Activated CD8-positive, alpha-beta memory T cell treated with anti-CD3 and anti-CD28 coated beads, Interleukin-2, amount 50 U/mL, for 4 hours (primary cell): ENCODE data around the gene MCAT.

Experiments used
- DNase-seq: peaks from one replicate; pipeline ENCODE4 v3.0.0-alpha.2; 2020

Gene MCAT

GRCh38 chr22:43088984-43089717, 54.0 kb downstream of the MCAT start, which contains the start of gene TTLL1:
Gene TTLL1, minus strand, starts transcription at chr22:43089391. Its CDS starts 13,805 bp downstream, at chr22:43075586.
- DNase-seq = peak; percentile 85

- DNase-seq = no peak
Measured at GRCh38 chr22:43088627-43088983, 54.6 kb downstream of the MCAT start.

GRCh38 chr22:43085658-43086606, 57.3 kb downstream of the MCAT start:
- DNase-seq = no peak
